GM10248 (cell line): ENCODE results near the gene HGFAC.

Experiments
- CTCF ChIA-PET: fragments of 300-600 bp; sonication (Branson Sonifier 250); formaldehyde crosslinking; extraction: SDS; loops from one replicate; lab custom pipeline; 2021; ENCODE audit warnings: antibody characterized with exemption; lab: Yijun Ruan, JAX
- POLR2A ChIA-PET: fragments of 350-650 bp; sonication (Branson Sonifier 250); formaldehyde crosslinking; extraction: SDS; loops from one replicate; lab custom pipeline; 2020; ENCODE audit warnings: antibody characterized with exemption; lab: Yijun Ruan, JAX
- DNase-seq: peaks from one replicate; pipeline ENCODE4 v3.0.0; 2012; ENCODE audit errors: extremely low spot score
- TF ChIP-seq, protein P1 (sequence below): IDR thresholded peaks from 2 replicates; pipeline ENCODE4 v1.5.1; 2012; ENCODE audit warnings: mild to moderate bottlenecking, low read depth; ENCODE audit errors: extremely low read depth, missing control alignments, control extremely low read depth

HGFAC gene

DNA sequence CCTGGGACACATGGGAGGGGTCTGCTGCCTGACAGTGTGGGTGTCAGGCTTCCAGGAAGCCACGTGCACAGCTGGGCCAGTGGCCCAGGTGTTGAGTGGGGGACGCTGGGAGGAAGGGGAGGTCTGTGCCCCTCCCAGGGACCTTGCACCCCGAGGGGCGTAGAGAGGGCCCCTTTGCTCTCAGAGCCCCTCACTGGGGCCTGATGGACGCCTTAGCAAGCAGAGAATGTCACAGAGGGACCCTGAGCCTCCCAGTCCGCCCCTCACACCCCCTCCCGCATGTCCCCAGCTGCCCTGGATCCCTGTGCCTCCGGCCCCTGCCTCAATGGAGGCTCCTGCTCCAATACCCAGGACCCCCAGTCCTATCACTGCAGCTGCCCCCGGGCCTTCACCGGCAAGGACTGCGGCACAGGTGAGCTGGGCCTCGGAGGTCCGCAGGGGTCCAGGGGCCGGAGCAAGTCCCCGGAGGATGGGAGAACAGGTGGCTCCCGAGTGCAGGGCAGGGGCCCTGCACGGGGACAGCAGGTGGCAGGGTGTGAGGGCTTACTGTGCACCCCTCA is 2.1 kb downstream of the HGFAC start:
- POLR2A ChIA-PET = no interaction called here
- TF ChIP-seq, protein P1, sequence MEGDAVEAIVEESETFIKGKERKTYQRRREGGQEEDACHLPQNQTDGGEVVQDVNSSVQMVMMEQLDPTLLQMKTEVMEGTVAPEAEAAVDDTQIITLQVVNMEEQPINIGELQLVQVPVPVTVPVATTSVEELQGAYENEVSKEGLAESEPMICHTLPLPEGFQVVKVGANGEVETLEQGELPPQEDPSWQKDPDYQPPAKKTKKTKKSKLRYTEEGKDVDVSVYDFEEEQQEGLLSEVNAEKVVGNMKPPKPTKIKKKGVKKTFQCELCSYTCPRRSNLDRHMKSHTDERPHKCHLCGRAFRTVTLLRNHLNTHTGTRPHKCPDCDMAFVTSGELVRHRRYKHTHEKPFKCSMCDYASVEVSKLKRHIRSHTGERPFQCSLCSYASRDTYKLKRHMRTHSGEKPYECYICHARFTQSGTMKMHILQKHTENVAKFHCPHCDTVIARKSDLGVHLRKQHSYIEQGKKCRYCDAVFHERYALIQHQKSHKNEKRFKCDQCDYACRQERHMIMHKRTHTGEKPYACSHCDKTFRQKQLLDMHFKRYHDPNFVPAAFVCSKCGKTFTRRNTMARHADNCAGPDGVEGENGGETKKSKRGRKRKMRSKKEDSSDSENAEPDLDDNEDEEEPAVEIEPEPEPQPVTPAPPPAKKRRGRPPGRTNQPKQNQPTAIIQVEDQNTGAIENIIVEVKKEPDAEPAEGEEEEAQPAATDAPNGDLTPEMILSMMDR = no peak
- DNase-seq = no peak
- CTCF ChIA-PET = interaction anchor here (0.7 to 8.8 kb wide), 16 partner anchors 9 to 810 kb away, joined by 3 to 100 read pairs (median 4); no protein-coding TSS in a partner anchor

DNA sequence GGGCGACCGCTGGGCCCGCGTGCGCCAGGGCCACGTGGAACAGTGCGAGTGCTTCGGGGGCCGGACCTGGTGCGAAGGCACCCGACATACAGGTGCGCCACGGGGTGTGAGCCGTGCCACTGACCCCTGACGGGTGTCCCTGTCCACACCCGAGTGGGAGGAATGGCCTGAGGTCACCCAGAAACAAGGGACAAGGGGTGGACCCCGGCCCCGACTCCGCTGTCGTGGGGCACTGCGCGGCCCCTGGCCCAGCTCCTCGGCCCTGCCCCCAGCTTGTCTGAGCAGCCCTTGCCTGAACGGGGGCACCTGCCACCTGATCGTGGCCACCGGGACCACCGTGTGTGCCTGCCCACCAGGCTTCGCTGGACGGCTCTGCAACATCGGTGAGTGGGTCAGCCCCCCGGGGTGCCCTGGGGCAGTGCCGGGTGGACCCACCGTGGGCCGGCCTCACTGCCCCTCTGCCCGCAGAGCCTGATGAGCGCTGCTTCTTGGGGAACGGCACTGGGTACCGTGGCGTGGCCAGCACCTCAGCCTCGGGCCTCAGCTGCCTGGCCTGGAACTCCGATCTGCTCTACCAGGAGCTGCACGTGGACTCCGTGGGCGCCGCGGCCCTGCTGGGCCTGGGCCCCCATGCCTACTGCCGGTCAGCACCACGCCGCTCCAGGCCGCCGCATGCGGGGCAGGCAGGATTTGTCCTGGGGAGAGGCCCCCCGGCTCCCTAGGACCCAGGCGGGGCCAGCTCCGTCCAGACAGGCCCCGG is 2.8 kb downstream of the HGFAC start:
- no peak for DNase-seq
- CTCF ChIA-PET = interaction anchor here (0.8 to 8.8 kb wide), 13 partner anchors 8 to 336 kb away, joined by 3 to 100 read pairs (median 4); no protein-coding TSS in a partner anchor
- POLR2A ChIA-PET = no interaction called here
- TF ChIP-seq, protein P1 = no peak

DNA sequence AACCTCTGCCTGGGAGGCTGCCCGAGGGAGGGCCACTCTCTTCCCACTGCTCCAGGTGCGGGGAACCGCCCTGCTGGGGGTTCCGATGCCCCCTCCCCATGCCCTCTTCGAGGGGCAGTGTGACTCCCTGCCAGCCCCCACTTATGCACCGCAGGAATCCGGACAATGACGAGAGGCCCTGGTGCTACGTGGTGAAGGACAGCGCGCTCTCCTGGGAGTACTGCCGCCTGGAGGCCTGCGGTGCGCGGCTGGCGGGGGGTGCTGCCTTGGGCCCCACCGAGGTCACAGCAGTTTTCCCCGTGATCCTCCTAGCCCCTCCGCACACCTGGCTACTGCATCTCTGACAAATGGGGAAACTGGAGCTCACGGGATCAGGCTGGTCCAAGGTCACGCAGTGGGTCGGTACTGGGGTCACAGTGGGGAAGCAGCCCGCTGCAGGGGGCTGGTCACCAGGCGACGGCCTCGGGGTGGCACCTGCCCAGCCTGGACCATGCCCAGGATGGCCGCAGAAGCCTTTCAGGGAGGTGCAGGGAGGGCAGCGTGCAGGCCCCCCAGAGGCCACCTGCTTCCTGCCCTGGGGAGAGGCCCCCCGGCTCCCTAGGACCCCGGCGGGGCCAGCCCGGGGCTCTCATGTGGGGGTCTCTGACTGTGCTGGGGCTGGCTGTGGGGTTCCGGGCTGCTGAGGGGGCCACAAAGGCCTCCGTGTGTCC is 3.5 kb downstream of the HGFAC start:
- CTCF ChIA-PET = interaction anchor here (1.2 to 8.8 kb wide), 4 partner anchors 35 to 102 kb away, joined by 3 to 100 read pairs (median 16); no protein-coding TSS in a partner anchor
- POLR2A ChIA-PET = no interaction called here
- TF ChIP-seq, protein P1 = no peak
- no peak for DNase-seq

DNA sequence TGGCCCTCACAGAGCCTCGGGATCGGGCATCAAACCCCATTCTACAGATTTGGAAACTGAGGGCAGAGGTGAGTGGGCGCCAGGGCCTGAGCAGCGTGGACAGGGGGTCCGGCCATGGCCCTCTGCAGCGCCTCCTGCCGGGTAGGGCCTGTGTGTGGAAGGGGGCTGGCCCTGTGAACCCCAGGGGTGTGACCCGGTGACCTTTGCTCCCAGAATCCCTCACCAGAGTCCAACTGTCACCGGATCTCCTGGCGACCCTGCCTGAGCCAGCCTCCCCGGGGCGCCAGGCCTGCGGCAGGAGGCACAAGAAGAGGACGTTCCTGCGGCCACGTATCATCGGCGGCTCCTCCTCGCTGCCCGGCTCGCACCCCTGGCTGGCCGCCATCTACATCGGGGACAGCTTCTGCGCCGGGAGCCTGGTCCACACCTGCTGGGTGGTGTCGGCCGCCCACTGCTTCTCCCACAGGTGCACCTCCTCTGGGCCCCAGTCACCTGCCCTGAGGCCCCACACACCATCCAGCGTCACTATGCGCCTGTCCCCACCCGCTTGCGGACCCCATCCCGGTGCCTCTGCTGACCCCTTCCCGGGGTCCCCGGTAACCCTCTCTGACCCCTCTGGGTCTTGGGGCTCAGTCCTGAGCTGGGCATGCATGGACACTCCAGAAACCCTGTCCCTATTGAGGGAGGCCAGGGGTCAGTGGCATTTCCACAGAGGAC is 4.2 kb downstream of the HGFAC start:
- TF ChIP-seq, protein P1 = no peak
- CTCF ChIA-PET = interaction anchor here (1.2 to 3.4 kb wide), 2 partner anchors 75 to 100 kb away, joined by 3 to 15 read pairs; no protein-coding TSS in a partner anchor
- POLR2A ChIA-PET = no interaction called here
- DNase-seq = no peak

DNA sequence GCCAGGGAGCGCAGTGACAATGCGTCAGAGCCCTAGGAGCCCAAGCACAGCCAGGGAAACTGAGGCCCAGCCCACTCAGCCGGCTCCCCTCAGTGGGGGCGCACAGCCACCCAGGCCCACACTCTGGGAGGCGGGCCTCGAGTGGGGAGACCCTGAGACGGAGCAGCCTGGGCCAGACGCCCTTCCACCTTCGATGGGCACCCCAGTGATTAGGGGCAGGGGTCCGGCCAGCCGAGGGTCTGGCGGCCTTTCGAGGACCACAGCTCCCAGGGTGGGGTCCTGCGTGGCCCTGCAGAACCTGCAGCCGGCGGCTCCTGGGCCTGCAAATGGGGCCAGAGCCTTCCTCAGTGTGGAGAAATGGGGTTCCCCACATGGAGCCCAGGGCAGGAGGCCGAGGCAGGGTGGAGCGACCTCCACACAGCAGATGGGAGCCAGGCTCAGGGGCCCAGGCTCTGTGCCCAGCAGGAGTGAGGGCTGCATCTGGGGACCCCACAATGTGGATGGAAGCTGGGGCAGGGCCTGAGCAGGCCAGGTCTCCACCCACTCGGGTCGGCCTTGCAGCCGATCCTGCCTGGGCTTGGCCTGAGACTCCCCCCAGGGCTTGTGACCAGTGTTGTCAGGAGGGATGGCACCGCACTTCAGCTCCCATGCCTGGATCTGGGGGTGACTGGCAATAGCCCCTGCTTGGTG is 5.0 kb downstream of the HGFAC start:
- TF ChIP-seq, protein P1 = no peak
- CTCF ChIA-PET = interaction anchor here (3.4 kb wide), 1 partner anchor 101 kb away, joined by 15 read pairs; no protein-coding TSS in a partner anchor
- DNase-seq = no peak
- POLR2A ChIA-PET = no interaction called here
